ENCODE measurements around the gene LRRC47. TPM values are rescaled to one million over a fixed set of nuclear protein-coding genes. Genes with fewer than 3 reads are reported as not detected.

LRRC47 gene
- total and polyA plus RNA-seq, 11 donors = 18.4 to 85.7 (median 60.2) TPM

GRCh38 chr1:3740752-3741151 is 55.5 kb downstream of the LRRC47 start:
- TF ChIP-seq POLR2A (IDR thresholded peaks at IDR 0.05) (no peak), CTCF (IDR thresholded peaks at IDR 0.05) (no peak)
- 86 to 99% (median 95%) methylated on average over 12 to 13 of the region's 13 CpGs for WGBS, 4 donors
- Histone ChIP-seq H3K4me3 (no peak overlapping the region), H3K27ac (no peak overlapping the region), H3K36me3 (peaks cover 0 to 67% (median 54%) of the 10 kb centered on the region in 9 donors), H3K4me1 (peaks cover 0 to 14% (median 4%) of the 10 kb centered on the region in 12 donors), H3K27me3 (no peaks in the 10 kb centered on the region), H3K9me3 (no peaks in the 10 kb centered on the region)
- DNase-seq = peak in 2 of 5 donors; percentile 14 to 54
- intact Hi-C loops (cut with DNase I) = no loop called here
- no peak for ATAC-seq

- H3K27me3 ChIP-seq = no peaks in the 10 kb centered on the region
- intact Hi-C loops (cut with DNase I) = no loop called here
- H3K4me3 ChIP-seq = no peak overlapping the region
- peaks cover 0 to 71% (median 54%) of the 10 kb centered on the region in 9 donors for H3K36me3 ChIP-seq
- ATAC-seq = peak in 1 of 4 donors; percentile 32
- WGBS, 4 donors = 79 to 84% (median 83%) methylated on average over 9 of the region's 9 CpGs
- H3K4me1 ChIP-seq = peaks cover 0 to 9% (median 0%) of the 10 kb centered on the region in 12 donors
- TF ChIP-seq POLR2A (IDR thresholded peaks at IDR 0.05) (no peak), CTCF (IDR thresholded peaks at IDR 0.05) (no peak)
- no peak overlapping the region for H3K27ac ChIP-seq
- no peaks in the 10 kb centered on the region for H3K9me3 ChIP-seq
- peak in 2 of 5 donors; percentile 42 to 44 for DNase-seq
Observed at GRCh38 chr1:3740042-3740441, 56.3 kb downstream of the LRRC47 start.

- ATAC-seq (no peak), DNase-seq (peak in 1 of 5 donors; percentile 10)
- peaks cover 0 to 8% (median 0%) of the 10 kb centered on the region in 12 donors for H3K4me1 ChIP-seq
- TF ChIP-seq POLR2A (IDR thresholded peaks at IDR 0.05) (no peak), CTCF (IDR thresholded peaks at IDR 0.05) (no peak)
- H3K4me3 ChIP-seq = no peak overlapping the region
- no peak overlapping the region for H3K27ac ChIP-seq
- no peaks in the 10 kb centered on the region for H3K27me3 ChIP-seq
- intact Hi-C loops (cut with DNase I) = no loop called here
- peaks cover 0 to 71% (median 54%) of the 10 kb centered on the region in 9 donors for H3K36me3 ChIP-seq
- WGBS, 4 donors = 88 to 97% (median 92%) methylated on average over 12 of the region's 12 CpGs
- H3K9me3 ChIP-seq = no peaks in the 10 kb centered on the region
Observed at GRCh38 chr1:3738943-3739342, 57.4 kb downstream of the LRRC47 start.

- peak in 2 of 5 donors; percentile 14 to 54 for DNase-seq
- intact Hi-C loops (cut with DNase I) = no loop called here
- Histone ChIP-seq H3K4me3 (no peak overlapping the region), H3K27me3 (peaks cover 0 to 14% (median 0%) of the 10 kb centered on the region in 9 donors), H3K27ac (peak overlapping the region in 6 of 12 donors; percentile 44 to 63 (median 51)), H3K4me1 (peaks cover 0 to 23% (median 8%) of the 10 kb centered on the region in 12 donors), H3K36me3 (peaks cover 0 to 55% (median 40%) of the 10 kb centered on the region in 9 donors), H3K9me3 (no peaks in the 10 kb centered on the region)
- no peak for ATAC-seq
- TF ChIP-seq CTCF (IDR thresholded peaks at IDR 0.05) (no peak), POLR2A (IDR thresholded peaks at IDR 0.05) (no peak)
- WGBS, 4 donors = 88 to 91% (median 90%) methylated on average over 14 of the region's 14 CpGs
Observed at GRCh38 chr1:3736708-3737107, 59.6 kb downstream of the LRRC47 start.
